HG02973 (cell line): ENCODE measurements around the gene EPGN.

Experiments
- ATAC-seq: cut with Tn5 transposase; IDR thresholded peaks from one replicate; pipeline ENCODE4 v1.9.1; 2021; ENCODE audit warnings: moderate library complexity; ENCODE audit not compliant: unreplicated experiment

The EPGN gene

GRCh38 chr4:74308215-74308614 is at the start of gene EPGN:
EPGN (plus strand) TSS chr4:74308470; CDS start chr4:74308534, 64 bp downstream.
- no peak for ATAC-seq

GRCh38 chr4:74258963-74259362 is 49.3 kb upstream of the EPGN start:
- ATAC-seq: no peak

- ATAC-seq: no peak
These were observed 48.2 kb upstream of the EPGN start for GRCh38 chr4:74260036-74260435.

GRCh38 chr4:74262522-74262921 is 45.7 kb upstream of the EPGN start:
- no peak for ATAC-seq

- no peak for ATAC-seq
These were observed 44.7 kb upstream of the EPGN start for GRCh38 chr4:74263551-74263950.

- no peak for ATAC-seq
These were observed 42.2 kb upstream of the EPGN start for GRCh38 chr4:74266081-74266480.

- no peak for ATAC-seq
These were observed 40.2 kb upstream of the EPGN start for GRCh38 chr4:74267998-74268606.

- ATAC-seq: no peak
These were observed 39.6 kb upstream of the EPGN start for GRCh38 chr4:74268643-74269042.

GRCh38 chr4:74278490-74278889 is 29.8 kb upstream of the EPGN start:
- ATAC-seq: no peak

GRCh38 chr4:74279716-74280115 is 28.6 kb upstream of the EPGN start:
- ATAC-seq: no peak

GRCh38 chr4:74282926-74283325 is 25.3 kb upstream of the EPGN start:
- ATAC-seq: no peak

GRCh38 chr4:74283614-74284013 is 24.7 kb upstream of the EPGN start:
- ATAC-seq: no peak

- ATAC-seq: no peak
These were observed 24.2 kb upstream of the EPGN start for GRCh38 chr4:74284053-74284452.

GRCh38 chr4:74287164-74287563 is 21.1 kb upstream of the EPGN start:
- ATAC-seq: no peak

GRCh38 chr4:74287791-74288190 is 20.5 kb upstream of the EPGN start:
- no peak for ATAC-seq

GRCh38 chr4:74291471-74291870 is 16.8 kb upstream of the EPGN start:
- no peak for ATAC-seq

GRCh38 chr4:74292111-74292870 is 16.0 kb upstream of the EPGN start:
- no peak for ATAC-seq

GRCh38 chr4:74293558-74293957 is 14.7 kb upstream of the EPGN start:
- ATAC-seq: no peak

- ATAC-seq: no peak
These were observed 13.6 kb upstream of the EPGN start for GRCh38 chr4:74294681-74295080.

GRCh38 chr4:74297539-74297938 is 10.7 kb upstream of the EPGN start:
- ATAC-seq: no peak

GRCh38 chr4:74304095-74304625 is 4.1 kb upstream of the EPGN start:
- ATAC-seq: no peak

GRCh38 chr4:74305000-74305399 is 3.3 kb upstream of the EPGN start:
- ATAC-seq: no peak
